ENCODE results near the gene BTBD9. TPM values are rescaled to one million over a fixed set of nuclear protein-coding genes. Genes with fewer than 3 reads are reported as not detected.

BTBD9 gene
- polyA plus RNA-seq, 1 donor (not counting 4 experiments of a cell fraction or from before 2014, with no cell fraction given) = 6.8 TPM

GRCh38 chr6:38554014-38554413, 85.7 kb downstream of the BTBD9 start:
- no peak for FAIRE-seq
- TF ChIP-seq EZH2 (IDR thresholded peaks at IDR 0.05; ENCODE audit: low read length) (no peak), CTCF (optimal IDR thresholded peaks at IDR 0.05 in 1 of 3, IDR thresholded peaks at IDR 0.05 in 1 of 3, conservative IDR thresholded peaks at IDR 0.05 in 1 of 3; ENCODE audit: extremely low read depth in 1 of 3, insufficient read depth in 2 of 3, low read length in 3 of 3) (no peak)

GRCh38 chr6:38552121-38552520, 87.6 kb downstream of the BTBD9 start:
- Histone ChIP-seq H3K27ac (ENCODE audit: control insufficient read depth, insufficient read depth, low read length) (no peak overlapping the region), H3K4me2 (ENCODE audit: control insufficient read depth, extremely low read depth, insufficient read depth, low read depth, low read length) (no peak overlapping the region), H4K20me1 (ENCODE audit: control insufficient read depth, extremely low read depth, insufficient read depth, low read length) (no peaks in the 10 kb centered on the region), H2AFZ (ENCODE audit: control insufficient read depth, low read length) (no peak overlapping the region), H3K4me3 (ENCODE audit: control insufficient read depth in 2 of 3, extremely low read depth in 1 of 3, insufficient read depth in 2 of 3, low read depth in 1 of 3, low read length in 3 of 3) (no peak overlapping the region), H3K9me1 (ENCODE audit: control insufficient read depth, extremely low read depth, insufficient read depth, low read length) (no peaks in the 10 kb centered on the region), H3K9me3 (ENCODE audit: control insufficient read depth, low read depth, low read length) (no peaks in the 10 kb centered on the region), H3K4me1 (ENCODE audit: control insufficient read depth, extremely low read depth, insufficient read depth, low read length) (peaks cover 4% of the 10 kb centered on the region), H3K79me2 (ENCODE audit: control insufficient read depth, insufficient read depth, low read length) (no peaks in the 10 kb centered on the region), H3K36me3 (ENCODE audit: control insufficient read depth in 2 of 2, extremely low read depth in 1 of 2, insufficient read depth in 2 of 2, low read length in 2 of 2) (no peaks in the 10 kb centered on the region), H3K27me3 (ENCODE audit: control insufficient read depth, extremely low read depth, insufficient read depth, low read length) (no peaks in the 10 kb centered on the region), H3K9ac (ENCODE audit: control insufficient read depth, extremely low read depth, insufficient read depth, low read length) (no peak overlapping the region)
- no peak for DNase-seq (ENCODE audit: low read depth, low spot score)
- dilution Hi-C loops (cut with MboI; ENCODE audit: extremely low pct_ligation_motif_present, low sequenced_read_pairs) = no loop called here
- TF ChIP-seq CTCF (optimal IDR thresholded peaks at IDR 0.05 in 1 of 3, IDR thresholded peaks at IDR 0.05 in 1 of 3, conservative IDR thresholded peaks at IDR 0.05 in 1 of 3; ENCODE audit: extremely low read depth in 1 of 3, insufficient read depth in 2 of 3, low read length in 3 of 3) (no peak), EZH2 (IDR thresholded peaks at IDR 0.05; ENCODE audit: low read length) (no peak)
- FAIRE-seq = no peak

More at GRCh38 chr6:38554014-38554413, 85.7 kb downstream of the BTBD9 start:
- Histone ChIP-seq H3K79me2 (ENCODE audit: control insufficient read depth, insufficient read depth, low read length) (no peaks in the 10 kb centered on the region), H3K9me3 (ENCODE audit: control insufficient read depth, low read depth, low read length) (no peaks in the 10 kb centered on the region), H4K20me1 (ENCODE audit: control insufficient read depth, extremely low read depth, insufficient read depth, low read length) (no peaks in the 10 kb centered on the region), H3K36me3 (ENCODE audit: control insufficient read depth in 2 of 2, extremely low read depth in 1 of 2, insufficient read depth in 2 of 2, low read length in 2 of 2) (no peaks in the 10 kb centered on the region), H2AFZ (ENCODE audit: control insufficient read depth, low read length) (no peak overlapping the region), H3K4me1 (ENCODE audit: control insufficient read depth, extremely low read depth, insufficient read depth, low read length) (peaks cover 4% of the 10 kb centered on the region), H3K9me1 (ENCODE audit: control insufficient read depth, extremely low read depth, insufficient read depth, low read length) (no peaks in the 10 kb centered on the region), H3K27ac (ENCODE audit: control insufficient read depth, insufficient read depth, low read length) (no peak overlapping the region), H3K4me2 (ENCODE audit: control insufficient read depth, extremely low read depth, insufficient read depth, low read depth, low read length) (no peak overlapping the region), H3K9ac (ENCODE audit: control insufficient read depth, extremely low read depth, insufficient read depth, low read length) (no peak overlapping the region), H3K4me3 (ENCODE audit: control insufficient read depth in 2 of 3, extremely low read depth in 1 of 3, insufficient read depth in 2 of 3, low read depth in 1 of 3, low read length in 3 of 3) (no peak overlapping the region), H3K27me3 (ENCODE audit: control insufficient read depth, extremely low read depth, insufficient read depth, low read length) (no peaks in the 10 kb centered on the region)
- dilution Hi-C loops (cut with MboI; ENCODE audit: extremely low pct_ligation_motif_present, low sequenced_read_pairs) = no loop called here
- DNase-seq (ENCODE audit: low read depth, low spot score) = no peak
